Measurements from ENCODE around the gene BBS1.
"Not testable (repeated sequence)": the region's sequence is repeated elsewhere in the genome, so short reads cannot be mapped to it uniquely, and the experiment has no call there.

BBS1 gene

GRCh38 chr11:66570079-66570849 lies 59.8 kb downstream of the BBS1 start:
- Histone ChIP-seq H3K36me3 (ENCODE audit: control insufficient read depth, insufficient read depth, low read length) (no peaks in the 10 kb centered on the region), H3K9me3 (ENCODE audit: control insufficient read depth, low read length) (no peaks in the 10 kb centered on the region), H3K79me2 (no peaks in the 10 kb centered on the region), H3K4me2 (ENCODE audit: low read length) (no peak overlapping the region), H3K9ac (no peak overlapping the region), H3K27me3 (ENCODE audit: control insufficient read depth, insufficient read depth, low read length) (no peaks in the 10 kb centered on the region), H3K4me3 (ENCODE audit: low read depth, low read length) (no peak overlapping the region), H3K27ac (no peak overlapping the region), H2AFZ (no peak overlapping the region), H3K4me1 (no peaks in the 10 kb centered on the region)
- no peak for TF ChIP-seq CTCF (IDR thresholded peaks at IDR 0.05)

GRCh38 chr11:66570850-66571180 lies 60.4 kb downstream of the BBS1 start:
- no peaks in the 10 kb centered on the region for H3K4me1 ChIP-seq

GRCh38 chr11:66579017-66579606 lies 68.7 kb downstream of the BBS1 start:
- Histone ChIP-seq H3K27ac (no peak overlapping the region), H3K27me3 (ENCODE audit: control insufficient read depth, insufficient read depth, low read length) (no peaks in the 10 kb centered on the region), H3K9me3 (ENCODE audit: control insufficient read depth, low read length) (no peaks in the 10 kb centered on the region), H3K36me3 (ENCODE audit: control insufficient read depth, insufficient read depth, low read length) (no peaks in the 10 kb centered on the region), H3K4me2 (ENCODE audit: low read length) (no peak overlapping the region), H3K4me3 (ENCODE audit: low read depth, low read length) (no peak overlapping the region), H2AFZ (peak overlapping the region; percentile 33), H3K4me1 (no peaks in the 10 kb centered on the region), H3K79me2 (no peaks in the 10 kb centered on the region), H3K9ac (no peak overlapping the region)
- TF ChIP-seq CTCF (IDR thresholded peaks at IDR 0.05) = peak; percentile 62

More at GRCh38 chr11:66570850-66571180, 60.4 kb downstream of the BBS1 start:
- no peak overlapping the region for H3K27ac ChIP-seq
- H3K4me3 ChIP-seq (ENCODE audit: low read depth, low read length) = no peak overlapping the region
- no peaks in the 10 kb centered on the region for H3K9me3 ChIP-seq (ENCODE audit: control insufficient read depth, low read length)
- H3K4me2 ChIP-seq (ENCODE audit: low read length) = no peak overlapping the region
- TF ChIP-seq CTCF (IDR thresholded peaks at IDR 0.05) = no peak
- H3K27me3 ChIP-seq (ENCODE audit: control insufficient read depth, insufficient read depth, low read length) = no peaks in the 10 kb centered on the region
- H2AFZ ChIP-seq = no peak overlapping the region
- H3K36me3 ChIP-seq (ENCODE audit: control insufficient read depth, insufficient read depth, low read length) = no peaks in the 10 kb centered on the region
- H3K9ac ChIP-seq = no peak overlapping the region
- no peaks in the 10 kb centered on the region for H3K79me2 ChIP-seq

- H3K79me2 ChIP-seq = no peaks in the 10 kb centered on the region
- no peaks in the 10 kb centered on the region for H3K4me1 ChIP-seq
- no peaks in the 10 kb centered on the region for H3K36me3 ChIP-seq (ENCODE audit: control insufficient read depth, insufficient read depth, low read length)
- H3K9ac ChIP-seq = no peak overlapping the region
- H3K4me3 ChIP-seq (ENCODE audit: low read depth, low read length) = no peak overlapping the region
- no peak overlapping the region for H3K4me2 ChIP-seq (ENCODE audit: low read length)
- H3K9me3 ChIP-seq (ENCODE audit: control insufficient read depth, low read length) = no peaks in the 10 kb centered on the region
- no peak for TF ChIP-seq CTCF (IDR thresholded peaks at IDR 0.05)
- H3K27me3 ChIP-seq (ENCODE audit: control insufficient read depth, insufficient read depth, low read length) = no peaks in the 10 kb centered on the region
- H2AFZ ChIP-seq = no peak overlapping the region
- no peak overlapping the region for H3K27ac ChIP-seq
Observed at GRCh38 chr11:66580803-66581202, 70.4 kb downstream of the BBS1 start.

- H3K4me1 ChIP-seq = no peaks in the 10 kb centered on the region
- H3K36me3 ChIP-seq (ENCODE audit: control insufficient read depth, insufficient read depth, low read length) = no peaks in the 10 kb centered on the region
- no peaks in the 10 kb centered on the region for H3K79me2 ChIP-seq
- H3K4me2 ChIP-seq (ENCODE audit: low read length) = no peak overlapping the region
- no peak overlapping the region for H3K27ac ChIP-seq
- TF ChIP-seq CTCF (IDR thresholded peaks at IDR 0.05) = no peak
- H3K9ac ChIP-seq = no peak overlapping the region
- no peaks in the 10 kb centered on the region for H3K9me3 ChIP-seq (ENCODE audit: control insufficient read depth, low read length)
- no peak overlapping the region for H3K4me3 ChIP-seq (ENCODE audit: low read depth, low read length)
- no peaks in the 10 kb centered on the region for H3K27me3 ChIP-seq (ENCODE audit: control insufficient read depth, insufficient read depth, low read length)
- no peak overlapping the region for H2AFZ ChIP-seq
Observed at GRCh38 chr11:66581261-66581660, 70.8 kb downstream of the BBS1 start.

GRCh38 chr11:66582565-66583147 lies 72.2 kb downstream of the BBS1 start:
- not testable (repeated sequence) for H3K4me2 ChIP-seq (ENCODE audit: low read length); H3K36me3 ChIP-seq (ENCODE audit: control insufficient read depth, insufficient read depth, low read length); H3K27me3 ChIP-seq (ENCODE audit: control insufficient read depth, insufficient read depth, low read length); H3K27ac ChIP-seq; H3K4me3 ChIP-seq (ENCODE audit: low read depth, low read length); H3K79me2 ChIP-seq; H2AFZ ChIP-seq; H3K9me3 ChIP-seq (ENCODE audit: control insufficient read depth, low read length); H3K4me1 ChIP-seq; H3K9ac ChIP-seq
